ENCODE results near the gene AJUBA. TPM values are rescaled to one million over a fixed set of nuclear protein-coding genes. Genes with fewer than 3 reads are reported as not detected.

Gene AJUBA
- total RNA-seq, 2 donors from 2014 or later, result 21.0 to 27.9 TPM

- no peaks in the 10 kb centered on the region for H3K27me3 ChIP-seq (replicated peaks; ENCODE audit: insufficient read depth)
- intact Hi-C loops (cut with DNase I), result no loop called here
- TF ChIP-seq POLR2AphosphoS5 (IDR thresholded peaks at IDR 0.05), result no peak
- no peak for TF ChIP-seq CTCF (IDR thresholded peaks at IDR 0.05)
- TF ChIP-seq POLR2A (IDR thresholded peaks at IDR 0.05), result no peak
These were observed 18.5 kb upstream of the AJUBA start for GRCh38 chr14:23000860-23001259.

DNA sequence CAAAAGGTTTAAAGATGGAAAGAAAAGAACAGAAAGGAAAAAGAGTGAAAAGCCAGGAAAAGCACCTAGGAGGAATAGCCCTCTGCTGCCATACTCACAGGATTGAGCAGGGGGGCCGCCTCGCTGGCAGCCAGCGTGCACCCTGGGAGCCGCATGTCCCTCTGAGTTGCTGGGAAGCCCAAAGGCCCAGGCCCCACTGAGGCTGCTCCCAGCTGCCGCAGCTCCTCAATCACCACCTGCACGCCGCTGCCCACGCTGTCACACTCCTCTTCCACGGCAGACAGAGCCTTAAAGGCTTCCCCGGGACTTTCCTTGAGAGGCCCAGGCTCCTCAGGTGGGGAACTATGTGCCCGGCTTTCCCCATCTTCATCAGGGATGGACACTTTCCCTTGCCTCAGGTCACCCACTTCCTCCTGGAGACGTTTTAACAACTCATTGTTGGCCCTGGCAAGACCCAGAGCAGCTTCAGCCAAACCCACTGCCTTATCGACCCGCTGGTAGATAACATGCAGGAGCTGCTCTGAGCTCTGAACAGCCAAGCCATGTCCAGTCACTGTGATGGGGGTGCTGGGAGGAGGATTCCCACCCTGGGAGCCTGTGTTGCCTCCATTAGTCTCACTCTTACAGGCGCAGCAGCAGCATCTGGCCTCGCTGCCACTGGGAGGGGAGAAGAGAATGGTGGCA is 16.1 kb upstream of the AJUBA start:
- Histone ChIP-seq H3K36me3 (no peaks in the 10 kb centered on the region), H3K4me1 (replicated peaks) (no peaks in the 10 kb centered on the region), H3K27me3 (replicated peaks; ENCODE audit: insufficient read depth) (no peaks in the 10 kb centered on the region), H3K27ac (no peak overlapping the region), H3K4me3 (no peak overlapping the region), H3K9me3 (no peaks in the 10 kb centered on the region)
- TF ChIP-seq POLR2A (IDR thresholded peaks at IDR 0.05), result no peak
- TF ChIP-seq CTCF (IDR thresholded peaks at IDR 0.05), result no peak
- no peak for TF ChIP-seq POLR2AphosphoS5 (IDR thresholded peaks at IDR 0.05)
- intact Hi-C loops (cut with DNase I), result no loop called here
- no peak for DNase-seq (ENCODE audit: low spot score)
- 83% methylated on average over 16 of the region's 16 CpGs for WGBS

More at GRCh38 chr14:23000860-23001259, 18.5 kb upstream of the AJUBA start:
- H3K27ac ChIP-seq, result no peak overlapping the region
- H3K36me3 ChIP-seq, result no peaks in the 10 kb centered on the region
- no peaks in the 10 kb centered on the region for H3K4me1 ChIP-seq (replicated peaks)
- no peak overlapping the region for H3K4me3 ChIP-seq
- no peak for DNase-seq (ENCODE audit: low spot score)
- no peaks in the 10 kb centered on the region for H3K9me3 ChIP-seq
- WGBS, result 78% methylated on average over 2 of the region's 2 CpGs

GRCh38 chr14:22997676-22998323 is 15.4 kb upstream of the AJUBA start:
- 45% methylated on average over 9 of the region's 9 CpGs for WGBS
- H3K27ac ChIP-seq, result no peak overlapping the region
- no peaks in the 10 kb centered on the region for H3K27me3 ChIP-seq (replicated peaks; ENCODE audit: insufficient read depth)
- H3K4me1 ChIP-seq (replicated peaks), result no peaks in the 10 kb centered on the region
- TF ChIP-seq CTCF (IDR thresholded peaks at IDR 0.05) (no peak), POLR2A (IDR thresholded peaks at IDR 0.05) (no peak), POLR2AphosphoS5 (IDR thresholded peaks at IDR 0.05) (no peak)
- intact Hi-C loops (cut with DNase I), result no loop called here
- DNase-seq (ENCODE audit: low spot score), result no peak
- no peaks in the 10 kb centered on the region for H3K36me3 ChIP-seq
- H3K9me3 ChIP-seq, result no peaks in the 10 kb centered on the region
- H3K4me3 ChIP-seq, result no peak overlapping the region

GRCh38 chr14:22996768-22997654 is 14.7 kb upstream of the AJUBA start:
- no peaks in the 10 kb centered on the region for H3K36me3 ChIP-seq
- no peak for DNase-seq (ENCODE audit: low spot score)
- 30% methylated on average over 11 of the region's 11 CpGs for WGBS
- no peaks in the 10 kb centered on the region for H3K9me3 ChIP-seq
- H3K27ac ChIP-seq, result no peak overlapping the region
- TF ChIP-seq POLR2A (IDR thresholded peaks at IDR 0.05) (no peak), CTCF (IDR thresholded peaks at IDR 0.05) (no peak), POLR2AphosphoS5 (IDR thresholded peaks at IDR 0.05) (no peak)
- intact Hi-C loops (cut with DNase I), result no loop called here
- no peak overlapping the region for H3K4me3 ChIP-seq
- no peaks in the 10 kb centered on the region for H3K27me3 ChIP-seq (replicated peaks; ENCODE audit: insufficient read depth)
- H3K4me1 ChIP-seq (replicated peaks), result no peaks in the 10 kb centered on the region

Data from prostate gland (tissue), 2 donors.